ENCODE measurements around the gene A4GALT.
"Not testable (repeated sequence)": the region's sequence is repeated elsewhere in the genome, so short reads cannot be mapped to it uniquely, and the experiment has no call there.

A4GALT gene

GRCh38 chr22:42720263-42721044, at the start of gene A4GALT:
TSS of gene A4GALT (minus strand) at chr22:42720870. CDS start at chr22:42693951, 26,919 bp downstream.
- no peak for DNase-seq (ENCODE audit: low read depth)

GRCh38 chr22:42770448-42770726, 49.7 kb upstream of the A4GALT start:
- no peak for DNase-seq (ENCODE audit: low read depth)

GRCh38 chr22:42769574-42770447, 49.1 kb upstream of the A4GALT start:
- DNase-seq (ENCODE audit: low read depth), result no peak

- DNase-seq (ENCODE audit: low read depth), result no peak
These were observed 48.5 kb upstream of the A4GALT start for GRCh38 chr22:42769238-42769573.

GRCh38 chr22:42768385-42769035, 47.8 kb upstream of the A4GALT start:
- no peak for DNase-seq (ENCODE audit: low read depth)

- DNase-seq (ENCODE audit: low read depth), result no peak
These were observed 46.2 kb upstream of the A4GALT start for GRCh38 chr22:42766860-42767259.

- no peak for DNase-seq (ENCODE audit: low read depth)
These were observed 44.3 kb upstream of the A4GALT start for GRCh38 chr22:42764895-42765363.

GRCh38 chr22:42763965-42764480, 43.4 kb upstream of the A4GALT start:
- no peak for DNase-seq (ENCODE audit: low read depth)

GRCh38 chr22:42760806-42761565, 40.3 kb upstream of the A4GALT start:
- no peak for DNase-seq (ENCODE audit: low read depth)

- DNase-seq (ENCODE audit: low read depth), result no peak
These were observed 38.4 kb upstream of the A4GALT start for GRCh38 chr22:42758931-42759629.

- DNase-seq (ENCODE audit: low read depth), result not testable (repeated sequence)
These were observed 34.9 kb upstream of the A4GALT start for GRCh38 chr22:42755553-42755952.

- DNase-seq (ENCODE audit: low read depth), result not testable (repeated sequence)
These were observed 34.5 kb upstream of the A4GALT start for GRCh38 chr22:42755121-42755520.

- DNase-seq (ENCODE audit: low read depth), result no peak
These were observed 34.0 kb upstream of the A4GALT start for GRCh38 chr22:42754658-42755057.

- DNase-seq (ENCODE audit: low read depth), result no peak
These were observed 32.2 kb upstream of the A4GALT start for GRCh38 chr22:42752912-42753311.

GRCh38 chr22:42752230-42752746, 31.6 kb upstream of the A4GALT start:
- DNase-seq (ENCODE audit: low read depth), result no peak

- not testable (repeated sequence) for DNase-seq (ENCODE audit: low read depth)
These were observed 29.8 kb upstream of the A4GALT start for GRCh38 chr22:42750421-42750820.

GRCh38 chr22:42747701-42748513, 27.2 kb upstream of the A4GALT start:
- no peak for DNase-seq (ENCODE audit: low read depth)

GRCh38 chr22:42745118-42745517, 24.4 kb upstream of the A4GALT start:
- DNase-seq (ENCODE audit: low read depth), result no peak

GRCh38 chr22:42743501-42743991, 22.9 kb upstream of the A4GALT start:
- DNase-seq (ENCODE audit: low read depth), result no peak

- DNase-seq (ENCODE audit: low read depth), result no peak
These were observed 22.3 kb upstream of the A4GALT start for GRCh38 chr22:42742940-42743339.

Measured in stimulated activated CD8-positive, alpha-beta memory T cell treated with anti-CD3 and anti-CD28 coated beads, Interleukin-12 subunit alpha, Interleukin-12 subunit beta, amount 100 ng/mL, for 4 hours (primary cell).